ENCODE results near the gene TRA2B. TPM values are rescaled to one million over a fixed set of nuclear protein-coding genes. Genes with fewer than 3 reads are reported as not detected.

The TRA2B gene
- total RNA-seq, 2 experiments from 2014 or later = 303 to 310 TPM

DNA sequence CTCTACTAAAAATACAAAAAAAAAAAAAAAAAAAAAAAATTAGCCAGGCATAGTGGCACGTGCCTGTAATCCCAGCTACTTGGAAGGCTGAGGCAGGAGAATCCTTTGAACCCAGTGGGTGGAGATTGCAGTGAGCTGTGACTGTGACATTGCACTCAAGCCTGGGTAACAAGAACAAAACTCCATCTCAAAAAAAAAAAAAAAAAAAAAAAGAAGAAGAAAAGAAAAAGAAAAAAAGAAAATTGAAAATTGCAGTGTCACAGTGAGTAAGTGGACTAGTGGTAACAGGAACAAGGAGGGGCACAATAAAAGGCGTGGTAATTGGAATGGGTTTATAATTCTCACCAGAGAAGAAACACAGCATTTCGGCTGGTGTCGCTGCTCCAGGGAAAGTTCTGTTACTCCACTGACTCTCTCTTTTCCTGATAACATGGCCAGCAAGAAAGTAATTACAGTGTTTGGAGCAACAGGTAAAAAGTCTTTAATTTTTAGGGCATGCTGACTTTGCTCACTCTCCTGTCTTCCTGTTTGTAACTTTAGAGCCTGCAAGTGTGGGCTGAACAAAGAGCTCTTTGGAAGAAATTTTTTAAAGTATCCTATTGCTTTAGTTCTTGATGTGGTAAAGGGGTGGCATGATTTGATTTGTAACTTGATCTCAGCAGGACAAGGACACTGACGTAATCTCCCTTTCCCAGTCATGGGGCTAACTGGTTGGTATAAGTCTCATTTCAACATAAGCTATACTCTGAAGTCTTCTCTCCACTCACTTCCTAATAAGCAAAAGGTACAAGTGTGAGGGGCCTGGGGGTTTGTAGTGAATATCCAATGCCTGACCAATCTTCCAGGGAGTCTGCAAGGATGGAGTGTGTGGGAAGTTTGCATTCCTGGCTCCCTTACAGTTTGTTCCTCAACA, 22.1 kb upstream of the TRA2B start:
- CTCF ChIA-PET = no interaction called here

DNA sequence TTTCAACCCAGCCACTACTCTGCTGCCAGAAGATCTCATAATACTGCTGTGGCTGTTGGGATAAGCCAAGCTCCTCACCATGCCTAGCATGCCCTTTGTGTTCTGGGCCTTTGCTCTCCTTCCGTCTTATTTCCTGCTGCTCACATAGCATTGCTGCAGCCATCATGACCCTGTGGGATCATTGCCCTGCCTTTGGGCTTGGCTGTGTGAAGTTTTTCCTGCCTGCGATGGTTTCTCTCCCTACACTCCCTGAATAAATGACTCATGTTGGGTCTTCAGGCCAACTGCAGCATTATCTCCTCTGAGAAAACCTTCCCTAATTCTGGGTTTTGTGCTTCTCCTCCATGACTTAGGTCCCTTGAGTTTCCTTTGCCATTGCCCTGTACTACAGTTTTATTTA, 20.8 kb upstream of the TRA2B start:
- ChIA-PET CTCF (no interaction called here), POLR2A (no interaction called here)

More for the DNA sequence above, 22.1 kb upstream of the TRA2B start:
- POLR2A ChIA-PET = no interaction called here

- ChIA-PET CTCF (no interaction called here), POLR2A (no interaction called here)
Measured at GRCh38 chr3:185956244-185956643, 18.4 kb upstream of the TRA2B start.

- ChIA-PET POLR2A (no interaction called here), CTCF (interaction anchor here (0.6 to 0.8 kb wide), 3 partner anchors 11 to 578 kb away, joined by 4 to 8 read pairs (median 5); no protein-coding TSS in a partner anchor)
Measured at GRCh38 chr3:185954366-185954723, 16.5 kb upstream of the TRA2B start.

DNA sequence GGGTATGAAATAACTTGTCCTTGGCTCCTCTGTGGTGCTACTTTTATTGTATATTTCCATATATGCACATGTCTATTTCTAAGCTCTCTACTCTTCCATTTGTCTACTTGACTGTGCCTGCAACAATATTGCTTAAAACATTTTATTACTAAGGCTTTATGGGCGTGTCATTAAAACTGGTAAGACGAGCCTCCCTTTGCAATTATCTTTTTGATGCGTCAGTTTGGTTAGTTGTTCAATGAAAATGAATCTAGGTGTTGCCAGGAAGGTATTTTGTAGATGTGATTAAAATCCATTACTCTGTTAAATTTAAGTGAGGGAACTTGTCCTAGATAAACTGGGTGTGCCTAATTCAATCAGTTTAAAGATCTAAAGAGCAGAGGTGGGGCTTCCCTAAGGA, 12.9 kb upstream of the TRA2B start:
- ChIA-PET CTCF (no interaction called here), POLR2A (no interaction called here)

- CTCF ChIA-PET = no interaction called here
- POLR2A ChIA-PET = interaction anchor here (0.6 kb wide), 1 partner anchor 24 kb away, joined by 6 read pairs; no protein-coding TSS in a partner anchor
Measured at GRCh38 chr3:185949515-185949914, 11.7 kb upstream of the TRA2B start.

- POLR2A ChIA-PET = no interaction called here
- CTCF ChIA-PET = no interaction called here
Measured at GRCh38 chr3:185948292-185948691, 10.5 kb upstream of the TRA2B start.

DNA sequence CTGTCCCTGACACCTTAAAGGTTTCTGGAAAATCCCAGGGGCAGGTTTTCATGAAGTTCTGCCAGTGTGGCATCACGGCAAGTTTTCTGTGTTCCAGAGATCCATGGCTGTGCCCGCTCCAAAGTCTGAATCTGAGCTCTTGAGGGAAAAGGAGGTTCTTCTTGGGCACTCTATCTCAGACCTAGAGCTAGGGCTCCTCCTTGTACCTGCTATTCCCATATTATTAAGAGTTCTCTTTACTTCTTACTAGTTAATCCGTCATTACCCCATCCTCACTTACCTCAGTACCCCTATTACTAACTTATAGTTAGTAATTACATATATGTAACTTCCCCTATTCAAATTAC, 5.9 kb upstream of the TRA2B start:
- CTCF ChIA-PET = interaction anchor here (0.6 to 1.8 kb wide), 21 partner anchors 9 to 673 kb away, joined by 3 to 14 read pairs (median 3); partner anchors contain the start of gene DNAJB11
- POLR2A ChIA-PET = interaction anchor here (0.5 to 1.0 kb wide), 3 partner anchors 13 to 31 kb away, joined by 3 to 5 read pairs (median 4); no protein-coding TSS in a partner anchor

- ChIA-PET CTCF (interaction anchor here (0.5 to 1.8 kb wide), 25 partner anchors 9 to 674 kb away, joined by 3 to 14 read pairs (median 3); partner anchors contain the start of gene DNAJB11), POLR2A (interaction anchor here (0.5 to 1.0 kb wide), 3 partner anchors 13 to 628 kb away, joined by 3 to 5 read pairs (median 4); partner anchors contain the start of gene DNAJB11)
Measured at GRCh38 chr3:185942907-185943759, 5.3 kb upstream of the TRA2B start.

GRCh38 chr3:185942396-185942795, 4.6 kb upstream of the TRA2B start:
- ChIA-PET POLR2A (interaction anchor here (0.8 kb wide), 1 partner anchor 628 kb away, joined by 3 read pairs; the partner anchor contains the start of gene DNAJB11), CTCF (interaction anchor here (0.9 to 1.8 kb wide), 4 partner anchors 28 to 675 kb away, joined by 4 to 7 read pairs (median 6); no protein-coding TSS in a partner anchor)

DNA sequence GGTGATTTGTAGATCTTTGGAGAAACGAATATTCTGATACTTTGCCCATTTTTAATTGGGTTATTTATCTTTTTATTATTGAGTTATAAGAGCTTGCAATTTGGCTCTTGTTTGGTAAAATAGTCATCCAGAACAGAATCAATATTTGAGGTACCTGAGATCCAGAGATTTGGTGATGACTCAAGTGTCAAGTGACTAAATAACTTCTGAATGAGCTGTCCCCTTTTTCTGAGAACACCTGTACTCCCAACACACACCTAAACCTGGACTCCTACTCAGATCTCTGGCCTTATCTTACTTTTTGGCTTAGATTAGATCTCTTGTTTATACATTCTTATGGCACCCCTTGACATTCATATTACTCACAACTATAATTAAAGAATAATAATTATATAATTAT, 3.1 kb upstream of the TRA2B start:
- ChIA-PET CTCF (no interaction called here), POLR2A (no interaction called here)

DNA sequence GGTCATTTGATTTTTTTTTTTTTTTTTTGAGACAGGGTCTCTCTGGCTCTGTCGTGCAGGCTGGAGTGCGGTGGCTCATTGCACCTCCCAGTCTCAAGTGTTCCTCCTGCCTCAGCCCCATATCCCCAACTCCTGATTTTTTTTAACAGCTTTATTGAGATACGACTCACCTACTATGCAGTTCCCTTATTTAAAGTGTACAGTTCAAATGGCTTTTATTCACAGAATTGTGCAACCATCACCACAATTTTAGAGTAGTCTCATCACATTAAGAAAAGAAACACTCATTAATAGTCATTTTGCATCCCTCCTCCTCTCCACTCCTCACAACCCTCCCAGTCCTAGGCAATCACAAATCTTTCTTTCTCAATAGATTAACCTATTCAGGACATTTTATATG, 1.9 kb upstream of the TRA2B start:
- ChIA-PET POLR2A (no interaction called here), CTCF (no interaction called here)

- POLR2A ChIA-PET = interaction anchor here (0.7 to 3.5 kb wide), 10 partner anchors 8 to 847 kb away, joined by 3 to 30 read pairs (median 4); partner anchors contain the start of genes DNAJB11 and EIF4A2
Measured at GRCh38 chr3:185936814-185937688, 763 bp downstream of the TRA2B start.

GRCh38 chr3:185936273-185936629, 1.6 kb downstream of the TRA2B start:
- ChIA-PET CTCF (interaction anchor here (1.2 to 1.4 kb wide), 3 partner anchors 9 to 847 kb away, joined by 3 to 4 read pairs (median 4); partner anchors contain the start of gene EIF4A2), POLR2A (interaction anchor here (1.2 to 3.5 kb wide), 3 partner anchors 9 to 848 kb away, joined by 7 to 30 read pairs (median 28); partner anchors contain the start of gene EIF4A2)

More at GRCh38 chr3:185936814-185937688, 763 bp downstream of the TRA2B start:
- CTCF ChIA-PET = interaction anchor here (0.7 to 1.4 kb wide), 3 partner anchors 13 to 847 kb away, joined by 3 to 4 read pairs (median 3); partner anchors contain the start of gene EIF4A2

- ChIA-PET POLR2A (interaction anchor here (1.2 to 3.5 kb wide), 3 partner anchors 9 to 849 kb away, joined by 7 to 30 read pairs (median 28); partner anchors contain the start of gene EIF4A2), CTCF (interaction anchor here (1.2 to 1.4 kb wide), 2 partner anchors 9 to 848 kb away, joined by 4 read pairs; partner anchors contain the start of gene EIF4A2)
Measured at GRCh38 chr3:185935465-185936272, 2.1 kb downstream of the TRA2B start.

DNA sequence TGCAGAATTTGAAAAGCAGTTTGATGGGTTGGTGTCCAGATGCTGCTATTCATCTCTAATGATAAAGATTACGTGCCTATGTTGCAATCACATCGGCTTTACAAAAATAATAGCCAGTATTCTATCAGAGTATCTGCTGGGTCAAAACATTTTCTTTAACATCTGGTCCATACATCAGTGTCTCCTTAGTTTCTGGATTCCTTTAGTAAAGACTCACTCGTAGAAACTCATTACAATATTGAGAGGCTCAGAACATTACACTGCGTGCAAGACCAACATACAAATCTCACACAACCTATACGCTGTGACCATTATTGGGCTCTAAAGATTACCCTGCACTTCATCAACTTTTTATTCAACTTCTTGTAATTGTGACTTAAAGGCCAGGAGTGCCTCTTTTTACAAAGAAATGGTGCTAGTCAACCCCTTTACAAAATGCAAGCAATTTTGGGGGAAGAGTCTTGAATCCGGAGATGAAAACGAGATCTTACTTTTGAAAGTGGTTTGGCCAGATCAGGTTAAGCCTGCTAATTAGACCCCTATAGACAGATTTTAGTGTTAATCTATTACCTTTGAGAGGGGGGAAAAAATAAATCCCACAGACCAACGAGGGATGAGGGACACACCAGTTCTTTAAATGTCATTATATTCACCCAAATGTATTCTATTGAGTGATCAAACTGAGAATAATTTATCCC, 2.9 kb downstream of the TRA2B start:
- CTCF ChIA-PET = interaction anchor here (1.4 kb wide), 1 partner anchor 8 kb away, joined by 4 read pairs; no protein-coding TSS in a partner anchor

DNA sequence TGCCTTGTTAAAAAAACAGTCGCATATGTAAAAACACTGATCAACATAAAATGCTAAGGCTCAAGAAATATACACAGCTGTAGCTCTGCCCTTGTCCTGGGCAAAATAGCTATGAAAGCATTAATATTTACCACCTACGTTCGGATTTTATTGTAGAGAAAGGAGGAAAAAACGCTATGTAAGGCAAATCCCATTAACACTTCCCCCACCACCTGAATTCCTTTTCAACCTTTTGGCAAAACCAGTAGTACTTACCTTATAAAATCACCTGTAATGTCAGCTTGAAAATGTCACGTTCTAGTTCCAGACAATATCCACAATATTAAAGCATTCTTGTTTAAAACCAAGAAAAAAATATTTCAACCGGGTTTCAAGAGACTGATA, 3.6 kb downstream of the TRA2B start:
- ChIA-PET POLR2A (interaction anchor here (2.1 kb wide), 1 partner anchor 850 kb away, joined by 8 read pairs; no protein-coding TSS in a partner anchor), CTCF (no interaction called here)

More for the DNA sequence above, 2.9 kb downstream of the TRA2B start:
- POLR2A ChIA-PET = interaction anchor here (3.5 kb wide), 2 partner anchors 8 to 849 kb away, joined by 28 to 30 read pairs; partner anchors contain the start of gene EIF4A2
